Amniotic stem cell (primary cell): Measurements from ENCODE around the gene VGLL1.

Experiments used
- DNase-seq: peaks from one replicate; lab custom pipeline; 2025; lab: John Stamatoyannopoulos, UW

The VGLL1 gene, protein sequence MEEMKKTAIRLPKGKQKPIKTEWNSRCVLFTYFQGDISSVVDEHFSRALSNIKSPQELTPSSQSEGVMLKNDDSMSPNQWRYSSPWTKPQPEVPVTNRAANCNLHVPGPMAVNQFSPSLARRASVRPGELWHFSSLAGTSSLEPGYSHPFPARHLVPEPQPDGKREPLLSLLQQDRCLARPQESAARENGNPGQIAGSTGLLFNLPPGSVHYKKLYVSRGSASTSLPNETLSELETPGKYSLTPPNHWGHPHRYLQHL

DNA sequence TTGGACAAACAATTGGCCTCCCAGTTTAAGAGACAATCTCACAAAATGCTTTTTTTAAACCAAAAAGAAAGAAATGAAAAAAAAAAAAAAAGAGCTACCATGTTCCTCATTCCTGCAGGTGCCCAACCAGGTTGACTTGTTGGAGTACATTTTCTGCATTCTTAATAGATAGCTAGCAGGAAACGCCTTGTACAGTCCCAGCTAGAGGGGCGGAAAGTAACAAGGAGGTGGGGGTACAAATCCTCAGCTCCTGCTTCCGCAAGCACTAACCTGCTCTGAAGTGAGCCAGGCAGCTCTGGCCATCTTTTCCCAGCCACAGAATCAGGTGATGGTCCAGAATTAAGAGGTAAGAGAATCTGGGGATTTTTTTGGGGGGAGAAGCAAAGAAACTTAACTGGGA lies at the start of gene VGLL1:
VGLL1 (plus strand) TSS at position 265 of the 400 bp plus-strand sequence. CDS start 3,806 bp downstream, outside the sequence.
- no peak for DNase-seq

DNA sequence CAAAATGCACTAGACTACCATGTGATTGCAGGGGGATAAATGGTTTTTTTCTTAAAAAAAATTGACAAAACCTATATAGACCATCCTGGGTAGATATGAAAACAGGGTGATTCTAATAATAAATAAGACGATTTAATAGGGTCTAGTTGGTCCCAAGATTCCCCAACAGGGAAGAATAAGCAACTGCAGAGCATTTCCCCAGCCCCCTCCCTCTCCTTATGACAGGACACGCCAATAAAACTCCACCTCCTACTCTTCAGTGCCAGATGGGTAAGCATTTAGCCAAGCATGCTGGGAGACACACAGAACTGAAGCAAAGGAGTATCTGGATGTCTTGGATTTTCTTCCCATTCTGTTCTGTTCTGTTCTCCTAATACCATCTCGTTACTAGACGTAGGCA lies 44.4 kb upstream of the VGLL1 start, which contains the start of gene BRS3:
BRS3 (plus strand) TSS at position 301 of the 400 bp plus-strand sequence. CDS start 168 bp downstream, outside the sequence.
- DNase-seq: no peak

DNA sequence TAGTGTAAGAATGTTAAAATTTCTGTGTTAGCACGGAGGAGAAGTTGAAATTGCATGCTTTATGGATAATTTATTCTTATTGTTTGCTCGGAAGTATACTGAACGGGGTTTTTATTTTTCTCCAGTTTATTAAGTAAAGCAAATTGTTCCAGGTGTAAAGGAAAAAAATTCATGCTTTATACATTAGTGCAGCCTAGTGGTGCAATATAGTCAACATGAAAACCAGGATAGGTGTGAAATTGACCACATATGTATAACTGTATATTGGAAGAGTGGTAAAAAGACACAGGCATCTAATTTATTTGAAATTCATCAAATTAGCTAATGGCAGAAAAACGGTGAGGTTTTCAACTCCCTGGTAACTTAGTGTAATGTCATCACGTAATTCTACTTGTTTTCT lies 43.3 kb upstream of the VGLL1 start:
- no peak for DNase-seq

DNA sequence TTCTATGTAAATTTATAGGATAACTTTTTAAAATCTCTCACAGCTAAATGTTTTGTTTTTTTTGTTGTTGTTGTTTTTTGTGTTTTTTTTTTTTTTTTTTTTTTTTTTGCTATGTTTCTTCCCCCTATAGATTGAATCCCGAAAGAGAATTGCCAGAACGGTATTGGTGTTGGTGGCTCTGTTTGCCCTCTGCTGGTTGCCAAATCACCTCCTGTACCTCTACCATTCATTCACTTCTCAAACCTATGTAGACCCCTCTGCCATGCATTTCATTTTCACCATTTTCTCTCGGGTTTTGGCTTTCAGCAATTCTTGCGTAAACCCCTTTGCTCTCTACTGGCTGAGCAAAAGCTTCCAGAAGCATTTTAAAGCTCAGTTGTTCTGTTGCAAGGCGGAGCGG lies 40.2 kb upstream of the VGLL1 start:
- DNase-seq: no peak

DNA sequence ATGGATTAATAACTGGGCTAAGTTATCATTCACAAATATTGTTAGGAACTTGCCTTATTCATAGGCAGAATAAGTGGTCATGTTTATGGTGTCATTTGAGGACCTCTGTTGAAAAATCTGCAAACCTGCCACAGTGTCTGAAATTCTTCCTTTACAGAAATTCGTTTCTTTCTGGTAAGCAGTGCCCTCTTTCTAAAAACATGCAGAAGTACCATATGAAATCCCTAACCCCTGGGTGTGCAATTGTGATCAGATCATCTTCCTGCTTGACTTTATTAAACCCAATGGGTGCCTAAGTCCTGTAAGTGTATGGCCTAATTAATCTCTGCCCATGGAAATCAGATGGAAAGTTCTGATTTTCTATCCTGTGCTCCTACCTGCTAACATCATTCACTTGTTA lies 39.0 kb upstream of the VGLL1 start:
- DNase-seq: no peak

DNA sequence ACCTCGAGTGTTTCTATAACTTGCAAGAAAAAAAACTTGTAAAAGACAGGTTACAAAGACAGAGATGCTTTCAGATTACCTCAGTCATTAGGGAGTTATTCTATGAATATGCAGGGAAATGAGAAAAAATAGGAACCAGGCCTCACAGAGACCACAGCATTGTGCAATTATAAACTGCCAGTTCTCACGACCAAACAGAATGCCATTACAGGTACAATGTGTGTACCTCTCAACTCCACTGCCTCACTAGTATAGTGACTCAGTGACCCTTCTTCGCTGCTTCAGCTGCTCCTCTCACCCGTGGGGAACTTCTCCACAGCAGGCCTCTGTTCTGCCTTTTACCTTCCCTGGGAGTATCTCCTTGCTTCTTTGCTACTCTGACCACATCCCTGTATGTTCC lies 37.0 kb upstream of the VGLL1 start:
- DNase-seq: no peak

DNA sequence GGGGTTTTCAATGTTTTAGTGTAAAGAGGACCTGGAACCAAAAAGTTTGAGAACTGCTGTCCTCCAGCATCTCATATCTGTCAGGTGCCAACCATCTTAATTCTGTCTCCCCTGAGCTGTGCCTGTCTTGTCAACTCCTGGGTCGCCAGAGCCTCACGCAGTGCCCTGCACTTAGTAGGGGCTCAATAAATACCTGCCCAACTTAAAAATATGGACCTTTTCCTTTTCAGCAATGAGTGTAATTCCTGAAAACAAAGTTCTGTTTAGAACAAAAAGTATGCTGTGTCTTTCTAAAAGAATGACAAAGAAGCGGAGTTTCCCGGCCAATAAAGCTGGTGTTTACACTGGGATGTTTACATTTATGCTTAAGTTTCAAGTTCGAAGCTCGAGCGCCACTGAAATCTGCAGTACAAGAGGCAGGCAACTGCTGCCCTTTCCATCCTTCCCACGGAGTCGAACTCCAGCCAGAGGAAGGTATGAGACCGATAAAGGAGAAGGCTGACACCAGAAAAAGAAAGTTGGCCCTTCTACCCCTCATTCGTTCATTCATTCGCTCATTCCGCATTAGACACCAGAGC lies 35.7 kb upstream of the VGLL1 start:
- DNase-seq: no peak

DNA sequence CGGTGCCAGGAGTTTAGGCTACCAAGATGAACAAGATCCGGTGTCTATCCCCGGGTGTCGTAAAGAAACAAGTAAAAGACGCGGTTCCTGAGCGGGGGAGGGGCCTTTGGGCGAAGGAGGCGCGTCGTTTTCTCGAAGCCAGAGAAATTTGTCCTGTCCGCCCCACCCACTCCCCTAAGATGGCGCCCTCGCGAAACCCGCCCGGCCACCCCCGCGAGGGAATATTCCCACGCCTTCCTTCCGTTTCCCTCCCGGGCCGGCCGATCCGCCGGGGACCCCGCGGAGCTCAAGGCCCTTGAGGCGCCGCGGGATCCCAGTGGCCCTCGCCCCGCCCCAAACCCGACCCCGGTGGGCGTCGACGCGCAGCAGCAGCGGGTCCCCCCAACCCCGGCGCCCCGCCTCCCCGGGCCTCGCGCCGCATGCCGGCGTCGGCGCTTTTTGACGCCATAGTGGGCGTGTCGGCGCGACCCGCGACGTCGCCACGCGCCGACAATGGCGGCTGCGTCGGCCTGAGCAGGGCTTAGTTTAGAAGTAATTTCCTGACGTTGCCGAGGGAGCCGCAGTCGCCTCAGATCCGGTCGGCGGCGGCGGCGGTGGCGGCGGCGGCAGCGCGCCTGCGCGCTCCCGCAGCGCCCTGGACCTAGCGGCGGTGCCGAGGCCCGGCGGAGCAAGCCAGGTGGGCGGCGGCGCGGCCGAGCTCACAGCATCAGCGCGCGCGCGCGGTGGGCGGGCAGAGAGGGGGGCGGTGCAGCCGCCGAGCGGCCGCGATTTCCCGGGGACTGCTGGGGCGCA lies 35.1 kb upstream of the VGLL1 start:
- peak; percentile 39 for DNase-seq

DNA sequence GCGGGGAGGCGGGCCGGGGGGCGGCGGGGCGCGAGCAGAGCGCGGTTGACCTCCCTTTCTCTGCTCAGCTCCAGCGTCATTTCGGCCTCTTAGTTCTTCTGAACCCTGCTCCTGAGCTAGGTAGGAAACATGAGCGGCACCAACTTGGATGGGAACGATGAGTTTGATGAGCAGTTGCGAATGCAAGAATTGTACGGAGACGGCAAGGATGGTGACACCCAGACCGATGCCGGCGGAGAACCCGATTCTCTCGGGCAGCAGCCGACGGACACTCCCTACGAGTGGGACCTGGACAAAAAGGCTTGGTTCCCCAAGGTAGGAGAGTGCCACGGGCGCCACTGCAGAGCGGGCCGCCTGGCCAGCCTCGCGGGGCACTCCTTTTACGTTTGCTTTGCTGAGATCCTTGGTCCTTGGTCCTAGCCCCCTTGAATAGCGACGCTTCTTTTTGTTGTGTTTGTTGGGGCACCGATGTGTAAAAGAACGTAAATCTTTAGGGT lies 34.4 kb upstream of the VGLL1 start, which contains the start of gene HTATSF1:
HTATSF1 (plus strand) TSS at position 37 of the 497 bp plus-strand sequence; CDS start at position 130, 93 bp downstream.
- DNase-seq: no peak

DNA sequence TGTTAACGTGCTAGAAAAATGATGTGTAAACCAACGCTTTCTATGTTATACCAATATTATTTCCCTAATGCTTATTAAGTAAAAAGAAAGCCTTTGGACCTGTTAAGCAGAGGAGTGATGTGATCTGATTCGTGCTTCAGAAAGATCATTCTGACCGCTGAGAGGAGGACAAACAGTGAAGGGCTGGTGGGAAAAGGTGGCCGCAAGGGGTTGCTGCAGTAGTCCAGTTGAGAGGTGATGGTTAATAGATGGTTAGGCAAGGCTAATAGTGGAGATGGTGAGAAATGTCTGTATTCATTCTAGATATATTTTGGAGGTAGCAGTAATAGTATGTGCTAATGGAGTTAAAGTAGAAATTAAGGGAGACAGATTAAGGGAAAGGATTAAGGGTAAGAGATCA lies 12.9 kb upstream of the VGLL1 start:
- DNase-seq: no peak

DNA sequence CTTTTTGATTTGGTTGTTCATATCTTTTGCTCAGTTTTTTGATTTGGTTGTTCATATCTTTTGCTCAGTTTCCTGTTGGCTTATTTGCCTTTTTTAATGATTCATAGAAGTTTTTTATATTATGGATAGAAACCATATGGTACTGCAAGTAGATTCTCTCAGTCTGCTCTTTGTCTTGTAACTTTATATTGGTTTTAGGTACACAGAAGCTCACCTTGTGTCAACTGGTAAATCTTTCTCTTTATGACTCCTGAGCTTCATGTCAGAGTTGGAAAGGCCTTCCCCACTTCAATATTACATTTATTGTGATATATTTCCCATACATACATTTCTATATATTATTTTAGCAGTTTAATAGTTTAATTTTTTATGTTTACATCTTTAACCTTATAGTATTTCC lies 8.2 kb upstream of the VGLL1 start:
- no peak for DNase-seq

DNA sequence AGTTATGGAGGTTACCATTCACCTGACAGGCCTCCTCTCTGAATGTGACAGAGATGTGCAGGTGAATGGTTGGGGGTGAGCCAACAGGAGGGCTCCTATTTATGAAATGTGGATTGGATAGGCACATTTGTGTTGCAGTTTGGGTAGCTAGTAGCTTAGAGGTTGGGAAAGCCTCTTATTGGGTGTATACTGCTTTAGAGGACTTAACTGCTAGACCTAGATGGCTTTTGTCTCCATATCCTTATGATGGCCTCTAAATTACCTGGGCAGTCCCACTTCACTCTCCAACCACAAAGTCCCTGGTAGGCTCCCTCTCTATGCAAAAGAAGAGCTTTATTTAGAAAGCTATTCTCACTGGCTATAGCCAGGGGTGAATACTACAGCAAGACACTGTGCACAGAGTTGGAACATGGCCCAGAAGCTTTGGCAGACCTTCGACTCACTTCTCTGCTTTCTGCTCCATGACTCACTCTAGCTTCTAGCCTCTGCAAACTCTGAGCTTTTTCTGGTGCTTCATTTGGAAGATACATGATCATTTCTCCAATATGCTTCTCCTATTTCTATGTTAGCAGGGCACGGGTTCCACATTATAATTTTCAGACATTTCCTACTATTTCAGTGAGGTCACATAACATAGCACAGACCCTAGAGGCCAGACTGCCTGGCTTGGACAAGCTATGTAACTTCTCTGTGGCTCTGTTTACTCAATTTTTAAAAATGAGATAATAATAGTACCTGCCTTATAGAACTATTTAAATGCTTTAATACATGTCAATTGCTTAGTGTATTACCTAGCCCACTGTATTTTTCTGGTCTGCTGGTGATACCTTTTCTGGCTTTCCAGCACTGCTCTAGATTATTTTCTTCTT lies 6.0 kb upstream of the VGLL1 start:
- DNase-seq: peak; percentile 54

DNA sequence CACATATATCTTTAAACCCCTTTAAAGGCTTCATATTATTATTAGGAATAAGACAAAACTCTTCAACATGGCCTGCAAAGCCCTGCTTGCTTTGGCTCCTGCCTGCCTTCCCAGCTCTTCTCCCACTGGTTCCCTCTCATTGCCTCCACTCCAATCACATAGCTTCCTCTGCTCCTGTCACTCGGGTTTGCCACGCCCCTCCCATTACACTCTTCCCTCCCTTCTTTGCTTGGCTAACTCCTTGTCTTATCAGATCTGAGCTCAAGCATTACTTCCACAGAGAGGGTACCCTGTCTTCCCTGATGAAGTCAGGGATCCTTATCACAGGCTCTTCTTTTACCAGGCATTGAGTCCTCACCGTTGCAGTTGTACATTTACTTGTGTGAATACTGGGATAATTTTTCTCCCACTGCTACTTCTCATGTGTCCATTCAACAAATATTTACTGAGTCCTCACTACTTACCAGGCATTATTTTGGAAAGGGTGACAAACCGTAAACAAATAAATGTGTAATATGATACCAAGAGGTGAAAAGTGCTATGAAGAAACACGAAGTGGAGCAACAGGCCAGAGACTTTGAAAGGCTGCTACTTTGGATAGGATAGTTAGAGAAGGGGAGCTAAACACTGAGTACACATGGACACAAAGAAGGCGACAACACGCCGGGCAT lies 3.2 kb upstream of the VGLL1 start:
- DNase-seq: no peak

DNA sequence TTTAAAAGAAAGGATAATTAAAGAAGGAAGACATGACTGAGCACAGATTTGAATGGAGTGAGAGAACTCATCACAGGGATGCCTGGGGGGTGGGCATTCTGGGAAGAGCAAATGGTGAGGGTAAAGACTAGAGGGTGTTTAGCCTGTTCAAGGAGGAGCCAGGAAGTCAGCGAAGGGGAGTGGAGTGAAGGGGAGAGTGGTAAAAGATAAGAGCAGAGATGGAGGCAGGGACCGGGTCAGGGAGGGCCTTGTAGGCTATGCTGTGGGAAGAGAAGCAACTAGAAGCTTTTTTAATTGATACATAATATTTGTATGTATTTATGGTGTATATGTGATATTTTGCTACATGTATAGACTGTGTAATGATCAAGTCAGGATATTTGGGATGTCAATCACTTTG lies 2.2 kb upstream of the VGLL1 start:
- no peak for DNase-seq

DNA sequence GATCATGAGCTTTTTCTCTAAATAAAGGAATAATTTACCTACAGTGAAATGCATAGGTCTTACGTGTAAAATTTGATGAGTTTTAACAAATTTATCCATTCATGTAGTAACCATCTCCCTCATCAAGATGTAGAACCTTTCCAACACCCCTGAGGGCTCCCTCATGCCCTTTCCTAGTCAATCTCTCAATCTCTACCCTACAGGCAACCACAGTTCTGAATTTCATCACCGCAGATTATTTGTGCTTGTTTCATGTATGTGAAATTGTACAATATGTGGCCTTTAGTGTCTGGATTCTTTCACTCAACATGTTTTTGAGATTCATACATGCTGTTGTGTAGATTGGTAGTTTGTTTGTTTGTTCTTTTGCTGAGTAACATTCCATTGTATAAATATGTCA lies 2.1 kb downstream of the VGLL1 start:
- DNase-seq: no peak

DNA sequence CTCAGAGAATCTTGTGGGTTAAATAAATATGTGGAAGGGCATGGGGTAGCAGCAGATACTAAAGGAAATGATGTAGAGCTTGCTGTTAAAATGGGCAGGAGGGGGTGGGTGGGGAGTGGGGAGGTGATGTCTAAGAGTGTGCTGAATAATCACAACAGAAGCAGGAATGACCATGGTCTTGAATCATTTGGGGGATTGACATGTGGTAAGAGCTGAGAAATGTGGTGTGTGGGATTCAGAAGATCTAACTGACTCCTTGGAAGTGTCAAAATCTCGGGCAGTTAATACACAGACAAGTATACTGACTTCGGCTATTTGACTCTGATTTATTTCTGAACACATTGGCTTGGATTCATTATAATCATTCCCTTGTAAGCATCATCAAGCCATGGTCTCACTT lies 6.8 kb downstream of the VGLL1 start:
- DNase-seq: no peak

DNA sequence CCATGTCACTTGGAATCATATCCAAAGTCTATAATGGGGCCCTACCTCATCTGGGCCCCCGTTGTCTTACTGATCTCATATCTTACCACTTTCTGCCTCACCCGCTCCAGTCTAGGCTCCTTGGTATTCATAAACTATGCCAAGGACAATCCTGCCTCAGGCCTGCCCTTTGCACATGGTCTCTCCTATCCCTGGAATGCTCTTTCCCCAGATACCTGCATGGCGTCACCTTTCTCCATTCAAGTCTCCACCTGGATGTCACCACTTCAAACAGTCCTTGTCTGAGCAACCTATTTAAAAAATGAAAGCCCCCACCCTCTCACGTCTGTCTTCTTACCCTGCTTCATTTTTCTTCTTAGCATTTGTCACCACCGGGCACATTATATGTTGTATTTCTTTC lies 8.2 kb downstream of the VGLL1 start:
- no peak for DNase-seq

DNA sequence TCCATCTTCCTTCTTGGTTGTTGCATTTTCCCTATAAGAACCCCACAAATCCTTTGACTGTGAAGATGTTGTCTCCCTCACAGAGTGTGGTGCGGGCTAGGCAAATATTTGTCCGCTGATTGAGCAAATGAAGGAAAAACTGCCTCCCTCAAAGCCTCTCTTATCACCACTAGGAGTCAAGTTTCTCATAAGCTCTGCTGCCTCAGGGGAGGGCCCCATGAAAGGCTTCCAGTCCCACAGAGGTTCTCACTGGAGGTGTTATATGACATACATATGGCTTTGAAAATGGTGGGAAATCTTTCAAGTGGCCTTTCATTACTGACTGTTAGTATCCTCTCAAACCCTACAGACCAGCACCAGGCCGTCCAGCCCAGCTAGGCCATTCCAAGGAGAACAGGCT lies 9.3 kb downstream of the VGLL1 start:
- no peak for DNase-seq

DNA sequence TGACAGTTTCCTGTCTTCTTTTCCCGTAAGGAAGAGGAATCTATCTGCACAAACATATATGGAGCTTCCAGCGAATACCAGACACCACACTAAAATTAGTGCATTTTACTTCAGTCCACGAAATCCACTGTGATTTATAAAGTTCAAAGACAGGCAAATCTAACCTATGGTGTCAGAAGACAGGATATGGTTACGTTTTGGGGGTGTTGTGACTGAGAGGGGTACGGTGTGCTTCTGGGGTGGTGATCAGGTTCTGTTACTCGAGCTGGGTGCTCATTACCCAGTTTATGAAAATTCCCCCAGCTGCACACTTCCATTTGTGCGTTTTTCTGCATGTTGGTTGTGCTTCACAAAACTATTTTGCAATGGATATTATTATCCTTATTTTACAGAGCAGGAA lies 10.3 kb downstream of the VGLL1 start:
- no peak for DNase-seq

DNA sequence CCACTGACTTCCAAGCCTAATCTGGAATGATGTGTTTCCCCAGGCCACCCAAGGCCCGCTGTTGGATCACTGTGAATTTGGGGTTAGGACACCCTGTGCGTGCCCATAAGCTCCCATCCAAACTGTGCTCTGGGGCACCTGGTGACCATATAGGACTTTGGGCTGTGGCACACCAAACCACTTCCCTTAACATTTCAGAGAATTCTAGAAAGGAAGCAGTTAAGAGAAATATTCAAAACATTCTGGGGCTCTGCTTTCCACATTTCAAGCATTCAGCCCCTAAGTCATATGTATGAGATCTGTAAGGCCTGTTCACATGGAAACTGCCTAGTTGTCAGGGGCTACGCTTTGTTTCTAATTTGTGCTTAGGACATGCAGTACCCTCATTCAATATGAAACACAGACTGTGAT lies 14.4 kb downstream of the VGLL1 start:
- no peak for DNase-seq

DNA sequence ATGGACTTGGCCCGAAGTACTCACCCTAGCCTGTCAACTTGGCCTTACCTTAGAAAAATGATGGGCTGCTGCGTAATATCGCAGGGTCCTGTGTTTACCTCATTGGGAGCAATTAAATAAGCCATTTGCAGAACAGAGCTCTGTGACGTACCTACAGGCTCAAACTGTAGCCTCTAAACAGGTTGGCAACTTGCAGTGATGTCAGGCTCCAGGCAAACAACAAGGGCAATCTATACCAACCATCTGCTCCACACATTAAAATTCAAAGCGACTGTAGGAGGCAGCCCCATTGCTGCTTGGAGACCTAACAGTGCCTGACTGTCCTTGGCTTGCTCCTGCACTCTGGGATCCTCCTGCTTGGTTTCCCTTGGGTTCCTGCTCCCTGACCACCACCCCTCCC lies 17.2 kb downstream of the VGLL1 start:
- DNase-seq: no peak
